B cell (primary cell): ENCODE data around the gene KCNG4. TPM values are rescaled to one million over a fixed set of nuclear protein-coding genes. Genes with fewer than 3 reads are reported as not detected.
"Not testable (repeated sequence)": the region's sequence is repeated elsewhere in the genome, so short reads cannot be mapped to it uniquely, and the experiment has no call there.

Source experiments
- ATAC-seq: fragments of 200-7000 bp; cut with Tn5 transposase; one replicate; pipeline ENCODE4 v1.10.0; 2021; ENCODE audit warnings: low read depth, mild to moderate bottlenecking, moderate number of reproducible peaks, moderate library complexity
- CTCF ChIA-PET: fragments of 350-600 bp; sonication (Branson Sonifier 250); formaldehyde crosslinking; loops from one replicate; lab custom pipeline; 2021; ENCODE audit warnings: antibody characterized with exemption, inconsistent platforms; lab: Charles Lee
- POLR2A ChIA-PET: fragments of 350-600 bp; sonication (Branson Sonifier 250); formaldehyde crosslinking; loops from one replicate; lab custom pipeline; 2021; ENCODE audit warnings: antibody characterized with exemption; lab: Charles Lee
- DNase-seq: peaks from one replicate; pipeline ENCODE4 v3.0.0; 2013
- H2AFZ ChIP-seq: 2 replicates; pipeline ENCODE4 v1.6.1; 2012; ENCODE audit warnings: mild to moderate bottlenecking, low read depth, low read length; ENCODE audit not compliant: insufficient read depth, poor library complexity, severe bottlenecking
- H3K27ac ChIP-seq, 2 donors: 1 replicate in 1 of 2; 2 replicates in 1 of 2; pipeline ENCODE4 v1.5.1; 2012 to 2013; ENCODE audit warnings: low read length in 2 of 2, mild to moderate bottlenecking in 2 of 2, moderate library complexity in 1 of 2
- H3K27me3 ChIP-seq, 4 experiments: fragments of 200-600 bp in 1 of 4; sonication (generic) in 1 of 4; replicated peaks in 1 of 4; 1 replicate in 2 of 4; 2 replicates in 2 of 4; pipeline versions ENCODE4 v1.6.1 to v1.7.0; 2013 to 2016; ENCODE audit warnings: low read length in 3 of 4, mild to moderate bottlenecking in 2 of 4, mixed read lengths in 1 of 4, moderate library complexity in 1 of 4; ENCODE audit not compliant: insufficient read depth in 4 of 4, control insufficient read depth in 3 of 4; ENCODE audit errors: control extremely low read depth in 1 of 4
- H3K36me3 ChIP-seq, 2 experiments: replicated peaks in 1 of 2; 1 replicate in 1 of 2; 2 replicates in 1 of 2; pipeline versions ENCODE4 v1.6.1 to v1.7.1; 2013; ENCODE audit warnings: low read length in 1 of 2; ENCODE audit not compliant: insufficient read depth in 2 of 2, control insufficient read depth in 1 of 2; ENCODE audit errors: control extremely low read depth in 1 of 2, extremely low read depth in 1 of 2
- H3K4me1 ChIP-seq, 2 donors: fragments of 200-600 bp in 1 of 2; sonication (generic) in 1 of 2; 1 replicate in 1 of 2; 2 replicates in 1 of 2; pipeline versions ENCODE4 v1.5.1 to v1.6.1; 2013 to 2017; ENCODE audit warnings: low read length in 2 of 2; ENCODE audit not compliant: control insufficient read depth in 2 of 2, insufficient read depth in 2 of 2
- H3K4me2 ChIP-seq: replicated peaks from 2 replicates; pipeline ENCODE3; 2012; ENCODE audit warnings: mild to moderate bottlenecking, low read depth, low read length; ENCODE audit not compliant: poor library complexity, severe bottlenecking
- H3K4me3 ChIP-seq, 5 experiments: fragments of 200-600 bp in 1 of 5; sonication (generic) in 1 of 5; 1 replicate in 3 of 5; 2 replicates in 2 of 5; pipeline versions ENCODE4 v1.5.1 to v1.7.0; 2011 to 2016; ENCODE audit warnings: low read length in 4 of 5, mild to moderate bottlenecking in 4 of 5, low read depth in 2 of 5, control low read depth in 1 of 5, moderate library complexity in 1 of 5; ENCODE audit not compliant: insufficient read depth in 1 of 5; ENCODE audit errors: control extremely low read depth in 1 of 5, extremely low read depth in 1 of 5
- H3K79me2 ChIP-seq: fragments of 200-600 bp; sonication (generic); one replicate; pipeline ENCODE4 v1.6.0; 2016; ENCODE audit warnings: low read length; ENCODE audit not compliant: control insufficient read depth, insufficient read depth
- H3K9ac ChIP-seq: fragments of 200-600 bp; sonication (generic); 2 replicates; pipeline ENCODE4 v1.6.1; 2017; ENCODE audit warnings: mild to moderate bottlenecking, low read length, moderate library complexity
- H3K9me3 ChIP-seq, 3 donors: one replicate each; pipeline versions ENCODE4 v1.6.1 to v1.7.1; 2013; ENCODE audit warnings: low read length in 2 of 3; ENCODE audit not compliant: control insufficient read depth in 2 of 3, insufficient read depth in 1 of 3; ENCODE audit errors: control extremely low read depth in 1 of 3
- H4K20me1 ChIP-seq: 2 replicates; pipeline ENCODE4 v1.6.0; 2012; ENCODE audit warnings: mild to moderate bottlenecking, low read length; ENCODE audit not compliant: insufficient read depth, control insufficient read depth, poor library complexity, severe bottlenecking
- H3K27ac Mint-ChIP-seq: one replicate; pipeline ENCODE4 v1.8.0; 2021; ENCODE audit warnings: mixed read lengths
- H3K27me3 Mint-ChIP-seq: one replicate; pipeline ENCODE4 v1.8.0; 2021; ENCODE audit warnings: mixed read lengths
- H3K4me1 Mint-ChIP-seq: one replicate; pipeline ENCODE4 v1.8.0; 2021; ENCODE audit warnings: mixed read lengths
- H3K4me3 Mint-ChIP-seq: one replicate; pipeline ENCODE4 v1.8.0; 2021; ENCODE audit warnings: mixed read lengths
- H3K9me3 Mint-ChIP-seq: one replicate; pipeline ENCODE4 v1.8.0; 2022; ENCODE audit warnings: mixed read lengths; ENCODE audit not compliant: insufficient read depth
- EZH2 ChIP-seq: IDR thresholded peaks from 2 replicates; pipeline ENCODE4 v1.6.1; 2012; ENCODE audit warnings: borderline replicate concordance, low read depth, mild to moderate bottlenecking, moderate library complexity, low read length; ENCODE audit not compliant: insufficient read depth, poor library complexity, severe bottlenecking
- WGBS: methylation state at CpG from one replicate; pipeline ENCODE4 v1.1.5; 2013; ENCODE audit warnings: missing lambda C conversion rate; ENCODE audit not compliant: insufficient coverage; 5-methylcytosine and 5-hydroxymethylcytosine counted together
- intact Hi-C: fragments of 100-400 bp; cut with micrococcal nuclease; formaldehyde crosslinking; loops from one replicate; pipeline ENCODE4 v1.10.0; 2022
- polyA plus RNA-seq: library from polyadenylated mRNA; depleted of rRNA; stranded (reverse); fragments of >200 nt; gene quantifications from 2 replicates; pipeline ENCODE4 v1.2.3, GENCODE V29; 2012
- total RNA-seq, 2 donors: library from RNA; stranded (reverse); fragments of 120-200 nt in 1 of 2; gene quantifications; 1 replicate in 1 of 2; 2 replicates in 1 of 2; pipeline versions ENCODE4 v1.2.3 to v1.2.4, GENCODE V29; 2013 to 2022
- TF ChIP-seq, protein P1 (sequence below): fragments of 200-600 bp; IDR thresholded peaks from one replicate; pipeline ENCODE4 v1.8.0; 2022; ENCODE audit warnings: antibody characterized with exemption, mild to moderate bottlenecking

KCNG4 gene
- total and polyA plus RNA-seq, 2 donors (not counting 1 experiment from before 2014, with no cell fraction given): not detected

DNA sequence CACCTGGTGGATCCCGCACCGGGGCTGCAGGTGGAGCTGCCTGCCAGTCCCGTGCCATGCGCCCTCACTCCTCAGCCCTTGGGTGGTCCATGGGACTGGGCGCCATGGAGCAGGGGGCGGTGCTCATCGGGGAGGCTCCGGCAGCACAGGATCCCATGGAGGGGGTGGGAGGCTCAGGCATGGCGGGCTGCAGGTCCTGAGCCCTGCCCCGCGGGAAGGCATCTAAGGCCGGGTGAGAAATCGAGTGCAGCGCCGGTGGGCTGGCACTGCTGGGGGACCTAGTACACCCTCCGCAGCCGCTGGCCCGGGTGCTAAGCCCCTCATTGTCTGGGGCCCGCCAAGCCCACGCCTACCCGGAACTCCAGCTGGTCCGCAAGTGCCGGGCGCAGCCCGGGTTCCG lies 35.3 kb downstream of the KCNG4 start:
- H3K79me2 ChIP-seq, H3K27ac ChIP-seq, intact Hi-C loops, H3K27me3 Mint-ChIP-seq, ATAC-seq, H3K4me1 ChIP-seq, H3K9me3 Mint-ChIP-seq, H3K4me3 ChIP-seq, POLR2A ChIA-PET, H2AFZ ChIP-seq, CTCF ChIA-PET, H3K36me3 ChIP-seq, H3K4me2 ChIP-seq, H3K9ac ChIP-seq, H3K27ac Mint-ChIP-seq, H3K27me3 ChIP-seq, H3K4me3 Mint-ChIP-seq, H3K9me3 ChIP-seq, H3K4me1 Mint-ChIP-seq, DNase-seq, H4K20me1 ChIP-seq: not testable (repeated sequence)
- 87% methylated on average over 14 of the region's 26 CpGs for WGBS

DNA sequence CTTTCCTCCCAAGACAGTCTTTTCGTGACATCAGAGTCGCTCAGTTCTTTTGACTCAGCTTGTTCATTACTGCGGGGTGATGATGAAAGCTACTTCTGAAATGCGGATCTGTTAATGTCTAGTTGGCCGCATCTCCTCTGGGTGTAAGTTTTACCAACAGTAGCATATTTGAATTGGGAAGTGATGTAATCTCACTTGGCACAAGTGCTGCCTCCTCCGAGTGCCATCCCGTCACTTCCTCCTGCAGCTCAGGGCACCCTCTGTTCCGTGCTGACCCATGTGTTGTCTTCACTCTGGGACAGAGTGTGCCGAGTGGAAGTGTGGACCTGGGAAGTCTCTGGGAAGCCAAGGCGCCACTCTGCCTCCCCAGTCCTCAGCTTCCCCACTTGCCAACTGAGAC lies 40.0 kb downstream of the KCNG4 start:
- Mint-ChIP-seq H3K9me3 (no peaks in the 10 kb centered on the region), H3K27me3 (peaks cover 3% of the 10 kb centered on the region), H3K4me1 (no peaks in the 10 kb centered on the region), H3K27ac (no peak overlapping the region), H3K4me3 (no peak overlapping the region)
- Histone ChIP-seq H3K4me2 (no peak overlapping the region), H3K27me3 (no peaks in the 10 kb centered on the region), H3K4me1 (no peaks in the 10 kb centered on the region), H3K27ac (no peak overlapping the region), H3K4me3 (no peak overlapping the region), H3K9ac (no peak overlapping the region), H2AFZ (no peak overlapping the region), H3K79me2 (no peaks in the 10 kb centered on the region), H4K20me1 (no peaks in the 10 kb centered on the region), H3K36me3 (no peaks in the 10 kb centered on the region), H3K9me3 (no peaks in the 10 kb centered on the region)
- 70% methylated on average over 8 of the region's 10 CpGs for WGBS
- ChIA-PET CTCF (no interaction called here), POLR2A (no interaction called here)
- intact Hi-C loops: no loop called here
- DNase-seq: no peak
- no peak for ATAC-seq
- TF ChIP-seq, protein P1, sequence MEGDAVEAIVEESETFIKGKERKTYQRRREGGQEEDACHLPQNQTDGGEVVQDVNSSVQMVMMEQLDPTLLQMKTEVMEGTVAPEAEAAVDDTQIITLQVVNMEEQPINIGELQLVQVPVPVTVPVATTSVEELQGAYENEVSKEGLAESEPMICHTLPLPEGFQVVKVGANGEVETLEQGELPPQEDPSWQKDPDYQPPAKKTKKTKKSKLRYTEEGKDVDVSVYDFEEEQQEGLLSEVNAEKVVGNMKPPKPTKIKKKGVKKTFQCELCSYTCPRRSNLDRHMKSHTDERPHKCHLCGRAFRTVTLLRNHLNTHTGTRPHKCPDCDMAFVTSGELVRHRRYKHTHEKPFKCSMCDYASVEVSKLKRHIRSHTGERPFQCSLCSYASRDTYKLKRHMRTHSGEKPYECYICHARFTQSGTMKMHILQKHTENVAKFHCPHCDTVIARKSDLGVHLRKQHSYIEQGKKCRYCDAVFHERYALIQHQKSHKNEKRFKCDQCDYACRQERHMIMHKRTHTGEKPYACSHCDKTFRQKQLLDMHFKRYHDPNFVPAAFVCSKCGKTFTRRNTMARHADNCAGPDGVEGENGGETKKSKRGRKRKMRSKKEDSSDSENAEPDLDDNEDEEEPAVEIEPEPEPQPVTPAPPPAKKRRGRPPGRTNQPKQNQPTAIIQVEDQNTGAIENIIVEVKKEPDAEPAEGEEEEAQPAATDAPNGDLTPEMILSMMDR: no peak
- TF ChIP-seq EZH2: no peak
